Measurements from ENCODE around the gene FBXO31.

Gene FBXO31

GRCh38 chr16:87383505-87384161 is at the start of gene FBXO31:
FBXO31 (minus strand) TSS chr16:87383776; CDS start chr16:87383744, 32 bp downstream.
- peak within 1 kb of the TSS; percentile 72 for H3K4me3 ChIP-seq (ENCODE audit: low read length)
- no peak for TF ChIP-seq CTCF (IDR thresholded peaks at IDR 0.05; ENCODE audit: insufficient read depth, low read depth, low read length, missing control alignments)
- peak; percentile 86 for DNase-seq (ENCODE audit: low read depth)

GRCh38 chr16:87432330-87432915 is 48.8 kb upstream of the FBXO31 start:
- DNase-seq (ENCODE audit: low read depth) = no peak
- no peak for TF ChIP-seq CTCF (IDR thresholded peaks at IDR 0.05; ENCODE audit: insufficient read depth, low read depth, low read length, missing control alignments)
- no peak overlapping the region for H3K4me3 ChIP-seq (ENCODE audit: low read length)

- TF ChIP-seq CTCF (IDR thresholded peaks at IDR 0.05; ENCODE audit: insufficient read depth, low read depth, low read length, missing control alignments) = no peak
- no peak overlapping the region for H3K4me3 ChIP-seq (ENCODE audit: low read length)
- peak; percentile 84 for DNase-seq (ENCODE audit: low read depth)
Observed at GRCh38 chr16:87431926-87432325, 48.4 kb upstream of the FBXO31 start.

GRCh38 chr16:87426423-87427215 is 43.0 kb upstream of the FBXO31 start:
- DNase-seq (ENCODE audit: low read depth) = no peak
- H3K4me3 ChIP-seq (ENCODE audit: low read length) = no peak overlapping the region
- TF ChIP-seq CTCF (IDR thresholded peaks at IDR 0.05; ENCODE audit: insufficient read depth, low read depth, low read length, missing control alignments) = no peak

GRCh38 chr16:87425941-87426340 is 42.4 kb upstream of the FBXO31 start:
- no peak for DNase-seq (ENCODE audit: low read depth)
- no peak for TF ChIP-seq CTCF (IDR thresholded peaks at IDR 0.05; ENCODE audit: insufficient read depth, low read depth, low read length, missing control alignments)
- H3K4me3 ChIP-seq (ENCODE audit: low read length) = no peak overlapping the region

GRCh38 chr16:87424266-87424665 is 40.7 kb upstream of the FBXO31 start:
- DNase-seq (ENCODE audit: low read depth) = no peak
- no peak overlapping the region for H3K4me3 ChIP-seq (ENCODE audit: low read length)
- no peak for TF ChIP-seq CTCF (IDR thresholded peaks at IDR 0.05; ENCODE audit: insufficient read depth, low read depth, low read length, missing control alignments)
